ENCODE measurements around the gene ARHGEF38.

GRCh38 chr4:105603158-105603557 is 50.7 kb downstream of the ARHGEF38 start:
- TF ChIP-seq POLR2A (IDR thresholded peaks at IDR 0.05) (no peak), CTCF (IDR thresholded peaks at IDR 0.05 in 4 of 5, conservative IDR thresholded peaks at IDR 0.05 in 1 of 5) (no peak)

Data from gastrocnemius medialis (tissue), 4 donors.